ENCODE measurements around the gene NCKAP5L. TPM values are rescaled to one million over a fixed set of nuclear protein-coding genes. Genes with fewer than 3 reads are reported as not detected.
"Not testable (repeated sequence)": the region's sequence is repeated elsewhere in the genome, so short reads cannot be mapped to it uniquely, and the experiment has no call there.

NCKAP5L gene
- polyA plus RNA-seq, 3 donors, result 3.7 to 14.9 (median 6.8) TPM

DNA sequence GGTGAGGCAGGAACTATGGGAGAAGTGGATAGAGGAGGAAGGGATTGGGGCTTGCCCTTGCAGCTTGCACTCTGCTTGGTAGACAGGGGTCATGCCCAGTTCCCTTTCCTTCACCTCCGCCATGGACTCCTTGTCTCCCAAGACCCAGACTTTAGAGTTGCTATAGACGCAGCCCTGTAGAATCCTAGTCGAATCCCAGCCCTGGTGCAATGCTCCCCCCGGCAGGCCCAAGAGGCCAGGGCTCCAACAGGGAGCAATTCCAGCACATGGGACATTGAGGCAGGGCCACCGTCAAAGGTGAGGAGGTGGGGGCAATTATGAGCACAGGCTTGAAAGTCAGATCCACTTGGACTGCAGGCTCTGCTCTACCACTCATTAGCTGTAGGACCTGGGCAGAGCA, 44.2 kb upstream of the NCKAP5L start:
- no peaks in the 10 kb centered on the region for H3K4me1 ChIP-seq (ENCODE audit: control insufficient read depth in 1 of 2, insufficient read depth in 2 of 2, low read length in 2 of 2)
- no peak overlapping the region for H3K9ac ChIP-seq (ENCODE audit: insufficient read depth, low read length, poor library complexity, severe bottlenecking)
- no peak overlapping the region for H2AFZ ChIP-seq (ENCODE audit: insufficient read depth, low read depth, low read length, poor library complexity, severe bottlenecking)
- Mint-ChIP-seq H3K36me3 (no peaks in the 10 kb centered on the region), H3K4me1 (no peaks in the 10 kb centered on the region), H3K27me3 (ENCODE audit: low read depth in 3 of 3) (peaks cover 13 to 21% (median 14%) of the 10 kb centered on the region in 3 donors), H3K27ac (no peak overlapping the region), H3K9me3 (peaks cover 0 to 3% (median 0%) of the 10 kb centered on the region in 7 donors), H3K4me3 (no peak overlapping the region)
- intact Hi-C loops (cut with micrococcal nuclease), result no loop called here
- H3K4me3 ChIP-seq (replicated peaks in 1 of 3; ENCODE audit: low read depth in 2 of 3, low read length in 3 of 3), result no peak overlapping the region
- H4K20me1 ChIP-seq (ENCODE audit: insufficient read depth, low read length), result no peaks in the 10 kb centered on the region
- H3K27ac ChIP-seq (ENCODE audit: low read depth in 1 of 2, low read length in 2 of 2), result no peak overlapping the region
- H3K4me2 ChIP-seq (replicated peaks; ENCODE audit: extremely low read depth, low read length, poor library complexity, severe bottlenecking), result no peak overlapping the region
- H3K27me3 ChIP-seq (ENCODE audit: control insufficient read depth in 2 of 2, insufficient read depth in 2 of 2, low read length in 2 of 2), result no peaks in the 10 kb centered on the region
- TF ChIP-seq, protein P1, sequence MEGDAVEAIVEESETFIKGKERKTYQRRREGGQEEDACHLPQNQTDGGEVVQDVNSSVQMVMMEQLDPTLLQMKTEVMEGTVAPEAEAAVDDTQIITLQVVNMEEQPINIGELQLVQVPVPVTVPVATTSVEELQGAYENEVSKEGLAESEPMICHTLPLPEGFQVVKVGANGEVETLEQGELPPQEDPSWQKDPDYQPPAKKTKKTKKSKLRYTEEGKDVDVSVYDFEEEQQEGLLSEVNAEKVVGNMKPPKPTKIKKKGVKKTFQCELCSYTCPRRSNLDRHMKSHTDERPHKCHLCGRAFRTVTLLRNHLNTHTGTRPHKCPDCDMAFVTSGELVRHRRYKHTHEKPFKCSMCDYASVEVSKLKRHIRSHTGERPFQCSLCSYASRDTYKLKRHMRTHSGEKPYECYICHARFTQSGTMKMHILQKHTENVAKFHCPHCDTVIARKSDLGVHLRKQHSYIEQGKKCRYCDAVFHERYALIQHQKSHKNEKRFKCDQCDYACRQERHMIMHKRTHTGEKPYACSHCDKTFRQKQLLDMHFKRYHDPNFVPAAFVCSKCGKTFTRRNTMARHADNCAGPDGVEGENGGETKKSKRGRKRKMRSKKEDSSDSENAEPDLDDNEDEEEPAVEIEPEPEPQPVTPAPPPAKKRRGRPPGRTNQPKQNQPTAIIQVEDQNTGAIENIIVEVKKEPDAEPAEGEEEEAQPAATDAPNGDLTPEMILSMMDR (IDR thresholded peaks at IDR 0.05), result no peak
- DNase-seq, result no peak
- 95% methylated on average over 5 of the region's 5 CpGs for WGBS (ENCODE audit: insufficient coverage)
- H3K79me2 ChIP-seq (ENCODE audit: insufficient read depth, low read length), result no peaks in the 10 kb centered on the region
- no peaks in the 10 kb centered on the region for H3K36me3 ChIP-seq (replicated peaks in 1 of 2; ENCODE audit: control insufficient read depth in 1 of 2, insufficient read depth in 2 of 2, low read length in 2 of 2)
- no peaks in the 10 kb centered on the region for H3K9me3 ChIP-seq (replicated peaks in 1 of 2; ENCODE audit: control insufficient read depth in 1 of 2, insufficient read depth in 1 of 2, low read length in 2 of 2)

DNA sequence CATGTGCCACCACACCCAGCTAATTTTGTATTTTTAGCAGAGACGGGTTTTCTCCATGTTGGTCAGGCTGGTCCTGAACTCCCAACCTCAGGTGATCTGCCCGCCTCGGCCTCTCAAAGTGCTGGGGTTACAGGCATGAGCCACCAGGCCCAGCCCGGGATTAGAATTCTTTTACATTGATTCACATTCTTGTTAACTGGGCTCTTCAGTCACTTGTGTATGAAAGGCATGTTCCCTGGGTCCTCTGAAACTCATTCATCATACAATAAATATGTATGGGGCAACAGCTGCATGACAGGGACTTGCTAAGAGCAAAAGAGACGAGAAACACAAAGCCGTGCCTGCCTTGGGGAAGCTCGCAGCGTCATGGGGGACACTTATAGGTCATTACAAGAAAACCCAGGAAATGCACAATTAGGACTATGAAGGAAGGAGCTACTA, 43.6 kb upstream of the NCKAP5L start:
- H3K27me3 ChIP-seq (ENCODE audit: control insufficient read depth in 2 of 2, insufficient read depth in 2 of 2, low read length in 2 of 2); H3K4me1 Mint-ChIP-seq; DNase-seq; H3K79me2 ChIP-seq (ENCODE audit: insufficient read depth, low read length); H3K27ac ChIP-seq (ENCODE audit: low read depth in 1 of 2, low read length in 2 of 2); intact Hi-C loops (cut with micrococcal nuclease); H3K4me1 ChIP-seq (ENCODE audit: control insufficient read depth in 1 of 2, insufficient read depth in 2 of 2, low read length in 2 of 2); H3K9me3 ChIP-seq (replicated peaks in 1 of 2; ENCODE audit: control insufficient read depth in 1 of 2, insufficient read depth in 1 of 2, low read length in 2 of 2); H4K20me1 ChIP-seq (ENCODE audit: insufficient read depth, low read length); H3K4me3 ChIP-seq (replicated peaks in 1 of 3; ENCODE audit: low read depth in 2 of 3, low read length in 3 of 3); H3K36me3 ChIP-seq (replicated peaks in 1 of 2; ENCODE audit: control insufficient read depth in 1 of 2, insufficient read depth in 2 of 2, low read length in 2 of 2); H2AFZ ChIP-seq (ENCODE audit: insufficient read depth, low read depth, low read length, poor library complexity, severe bottlenecking); H3K4me3 Mint-ChIP-seq; H3K27ac Mint-ChIP-seq; H3K9me3 Mint-ChIP-seq; H3K36me3 Mint-ChIP-seq; H3K4me2 ChIP-seq (replicated peaks; ENCODE audit: extremely low read depth, low read length, poor library complexity, severe bottlenecking); H3K9ac ChIP-seq (ENCODE audit: insufficient read depth, low read length, poor library complexity, severe bottlenecking): not testable (repeated sequence)
- 93% methylated on average over 6 of the region's 8 CpGs for WGBS (ENCODE audit: insufficient coverage)
- peaks cover 13 to 20% (median 14%) of the 10 kb centered on the region in 3 donors for H3K27me3 Mint-ChIP-seq (ENCODE audit: low read depth in 3 of 3)

Data from CD14-positive monocyte (primary cell).